GM10248 (cell line): ENCODE data around the gene VAV2.

Source experiments
- CTCF ChIA-PET: fragments of 300-600 bp; sonication (Branson Sonifier 250); formaldehyde crosslinking; extraction: SDS; loops from one replicate; lab custom pipeline; 2021; ENCODE audit warnings: antibody characterized with exemption; lab: Yijun Ruan, JAX
- POLR2A ChIA-PET: fragments of 350-650 bp; sonication (Branson Sonifier 250); formaldehyde crosslinking; extraction: SDS; loops from one replicate; lab custom pipeline; 2020; ENCODE audit warnings: antibody characterized with exemption; lab: Yijun Ruan, JAX
- DNase-seq: peaks from one replicate; pipeline ENCODE4 v3.0.0; 2012; ENCODE audit errors: extremely low spot score
- CTCF ChIP-seq: IDR thresholded peaks from 2 replicates; pipeline ENCODE4 v1.5.1; 2012; ENCODE audit warnings: mild to moderate bottlenecking, low read depth; ENCODE audit errors: extremely low read depth, missing control alignments, control extremely low read depth

VAV2 gene

GRCh38 chr9:133805876-133806622, 186.1 kb downstream of the VAV2 start:
- TF ChIP-seq CTCF: no peak
- ChIA-PET CTCF (interaction anchor here (3.3 kb wide), 1 partner anchor 13 kb away, joined by 17 read pairs; no protein-coding TSS in a partner anchor), POLR2A (no interaction called here)
- no peak for DNase-seq

GRCh38 chr9:133804199-133804598, 187.9 kb downstream of the VAV2 start:
- POLR2A ChIA-PET: no interaction called here
- CTCF ChIA-PET: interaction anchor here (1.0 to 3.3 kb wide), 6 partner anchors 9 to 191 kb away, joined by 3 to 17 read pairs (median 7); no protein-coding TSS in a partner anchor
- no peak for TF ChIP-seq CTCF
- no peak for DNase-seq

- DNase-seq: no peak
- POLR2A ChIA-PET: no interaction called here
- no peak for TF ChIP-seq CTCF
- CTCF ChIA-PET: interaction anchor here (0.9 to 3.3 kb wide), 9 partner anchors 8 to 191 kb away, joined by 3 to 17 read pairs (median 4); no protein-coding TSS in a partner anchor
These were observed 188.4 kb downstream of the VAV2 start for GRCh38 chr9:133803745-133804144.

- ChIA-PET POLR2A (no interaction called here), CTCF (interaction anchor here (0.9 to 1.9 kb wide), 7 partner anchors 8 to 192 kb away, joined by 3 to 11 read pairs (median 4); no protein-coding TSS in a partner anchor)
- no peak for TF ChIP-seq CTCF
- DNase-seq: no peak
These were observed 189.0 kb downstream of the VAV2 start for GRCh38 chr9:133803028-133803585.

GRCh38 chr9:133801739-133802138, 190.4 kb downstream of the VAV2 start:
- no peak for DNase-seq
- TF ChIP-seq CTCF: no peak
- POLR2A ChIA-PET: no interaction called here
- CTCF ChIA-PET: no interaction called here

GRCh38 chr9:133800266-133800665, 191.9 kb downstream of the VAV2 start:
- ChIA-PET POLR2A (no interaction called here), CTCF (interaction anchor here (1.2 kb wide), 1 partner anchor 33 kb away, joined by 3 read pairs; no protein-coding TSS in a partner anchor)
- no peak for TF ChIP-seq CTCF
- no peak for DNase-seq
